ENCODE data around the gene ARVCF.

GRCh38 chr22:19948057-19948760 lies 68.4 kb downstream of the ARVCF start:
- no peak for TF ChIP-seq CTCF (IDR thresholded peaks at IDR 0.05)
- no peak for TF ChIP-seq POLR2A (IDR thresholded peaks at IDR 0.05)
- TF ChIP-seq POLR2AphosphoS5 (IDR thresholded peaks at IDR 0.05) = no peak
